Testis (tissue), 3 donors: ENCODE results near the gene KCNN3. TPM values are rescaled to one million over a fixed set of nuclear protein-coding genes. Genes with fewer than 3 reads are reported as not detected.

ENCODE experiments used
- DNase-seq: peaks from one replicate; pipeline ENCODE4 v3.0.0-alpha.2; 2019
- H3K27ac ChIP-seq, 2 donors: fragments of 200-600 bp; sonication (generic); one replicate each; pipeline ENCODE4 v1.5.1; 2019
- H3K27me3 ChIP-seq: fragments of 200-600 bp; sonication (generic); one replicate; pipeline ENCODE4 v1.5.1; 2019
- H3K36me3 ChIP-seq: fragments of 200-600 bp; sonication (generic); one replicate; pipeline ENCODE4 v1.5.1; 2017; ENCODE audit warnings: low read depth; ENCODE audit errors: missing control alignments
- H3K4me1 ChIP-seq: fragments of 200-600 bp; sonication (generic); one replicate; pipeline ENCODE4 v1.5.1; 2019
- H3K4me3 ChIP-seq, 2 donors: fragments of 200-600 bp; sonication (generic); one replicate each; pipeline ENCODE4 v1.5.1; 2017 to 2019
- H3K9me3 ChIP-seq: fragments of 200-600 bp; sonication (generic); one replicate; pipeline ENCODE4 v1.5.1; 2017
- CTCF ChIP-seq, 3 experiments: fragments of 450-650 bp in 2 of 3; fragments of 200-600 bp in 1 of 3; sonication (generic) in 1 of 3; IDR thresholded peaks; one replicate each; pipeline ENCODE4 v1.5.1; 2016 to 2019; ENCODE audit warnings: antibody characterized with exemption in 3 of 3, mild to moderate bottlenecking in 2 of 3, moderate library complexity in 1 of 3
- POLR2A ChIP-seq: fragments of 450-650 bp; IDR thresholded peaks from one replicate; pipeline ENCODE4 v1.6.1; 2017; ENCODE audit warnings: antibody characterized with exemption, mild to moderate bottlenecking, moderate library complexity
- WGBS, 2 donors: methylation state at CpG; one replicate each; pipeline ENCODE4 v1.1.5; 2018; 5-methylcytosine and 5-hydroxymethylcytosine counted together
- intact Hi-C: fragments of 100-400 bp; cut with DNase I; formaldehyde crosslinking; loops from one replicate; pipeline ENCODE4 v1.15.1; 2023; ENCODE audit warnings: low total_unique reads
- polyA plus RNA-seq: library from polyadenylated mRNA; stranded (reverse); fragments of 350-450 nt; fragmentation: Illumina TruSeq; extraction: RNeasy Lipid Tissue Mini Kit (QIAGEN cat#74804); gene quantifications from one replicate; pipeline ENCODE4 v1.2.3, GENCODE V29; 2014; ENCODE audit warnings: low read depth, low replicate concordance; ENCODE audit not compliant: insufficient read depth
- total RNA-seq, 2 donors: library from RNA; depleted of rRNA; stranded (reverse); fragments of >200 nt; gene quantifications; one replicate each; pipeline ENCODE4 v1.2.3, GENCODE V29; 2016

Gene KCNN3
- total and polyA plus RNA-seq, 3 donors from 2014 or later: 0.24 to 0.78 (median 0.56) TPM

GRCh38 chr1:154877370-154877974 lies 7.4 kb upstream of the KCNN3 start:
- no peaks in the 10 kb centered on the region for H3K27me3 ChIP-seq
- no peak for DNase-seq
- no peak overlapping the region for H3K27ac ChIP-seq
- 69 to 71% methylated on average over 14 to 17 of the region's 17 CpGs for WGBS, 2 donors
- H3K4me1 ChIP-seq: no peaks in the 10 kb centered on the region
- no peaks in the 10 kb centered on the region for H3K36me3 ChIP-seq
- no peaks in the 10 kb centered on the region for H3K9me3 ChIP-seq
- TF ChIP-seq POLR2A: no peak
- no peak overlapping the region for H3K4me3 ChIP-seq
- intact Hi-C loops: loop anchor here (10.0 kb wide), 1 partner anchor 313 kb away; the partner anchor contains the start of gene CHRNB2

- H3K27ac ChIP-seq: no peak overlapping the region
- H3K36me3 ChIP-seq: no peaks in the 10 kb centered on the region
- no peaks in the 10 kb centered on the region for H3K9me3 ChIP-seq
- intact Hi-C loops: loop anchor here (10.0 kb wide), 1 partner anchor 312 kb away; the partner anchor contains the start of gene CHRNB2
- DNase-seq: no peak
- TF ChIP-seq CTCF (IDR thresholded peaks at IDR 0.05) (no peak), POLR2A (no peak)
- H3K27me3 ChIP-seq: no peaks in the 10 kb centered on the region
- H3K4me3 ChIP-seq: no peak overlapping the region
- 73 to 80% methylated on average over 3 of the region's 3 CpGs for WGBS, 2 donors
- H3K4me1 ChIP-seq: no peaks in the 10 kb centered on the region
These were observed 6.8 kb upstream of the KCNN3 start for GRCh38 chr1:154876842-154877369.

GRCh38 chr1:154874465-154874864 lies 4.4 kb upstream of the KCNN3 start:
- no peak overlapping the region for H3K4me3 ChIP-seq
- 77 to 90% methylated on average over 5 of the region's 5 CpGs for WGBS, 2 donors
- H3K9me3 ChIP-seq: no peaks in the 10 kb centered on the region
- H3K36me3 ChIP-seq: no peaks in the 10 kb centered on the region
- TF ChIP-seq POLR2A: no peak
- H3K27me3 ChIP-seq: no peaks in the 10 kb centered on the region
- no peak overlapping the region for H3K27ac ChIP-seq
- DNase-seq: no peak
- intact Hi-C loops: loop anchor here (10.0 kb wide), 1 partner anchor 310 kb away; the partner anchor contains the start of gene CHRNB2
- H3K4me1 ChIP-seq: peaks cover 9% of the 10 kb centered on the region

- no peaks in the 10 kb centered on the region for H3K27me3 ChIP-seq
- no peak overlapping the region for H3K4me3 ChIP-seq
- no peaks in the 10 kb centered on the region for H3K36me3 ChIP-seq
- no peak overlapping the region for H3K27ac ChIP-seq
- WGBS, 2 donors: 93 to 94% methylated on average over 9 of the region's 9 CpGs
- TF ChIP-seq CTCF (IDR thresholded peaks at IDR 0.05) (no peak), POLR2A (no peak)
- intact Hi-C loops: loop anchor here (10.0 kb wide), 1 partner anchor 309 kb away; the partner anchor contains the start of gene CHRNB2
- peaks cover 9% of the 10 kb centered on the region for H3K4me1 ChIP-seq
- no peak for DNase-seq
- H3K9me3 ChIP-seq: no peaks in the 10 kb centered on the region
These were observed 3.4 kb upstream of the KCNN3 start for GRCh38 chr1:154873321-154873950.

- no peak for TF ChIP-seq CTCF (IDR thresholded peaks at IDR 0.05)
- no peak for TF ChIP-seq POLR2A
- no peak overlapping the region for H3K4me3 ChIP-seq
- H3K36me3 ChIP-seq: no peaks in the 10 kb centered on the region
- intact Hi-C loops: loop anchor here (10.0 kb wide), 1 partner anchor 307 kb away; the partner anchor contains the start of gene CHRNB2
- H3K27me3 ChIP-seq: no peaks in the 10 kb centered on the region
- no peak overlapping the region for H3K27ac ChIP-seq
- H3K4me1 ChIP-seq: peaks cover 11% of the 10 kb centered on the region
- WGBS, 2 donors: 18 to 20% methylated on average over 1 of the region's 1 CpG
- no peaks in the 10 kb centered on the region for H3K9me3 ChIP-seq
- no peak for DNase-seq
These were observed 1.3 kb upstream of the KCNN3 start for GRCh38 chr1:154871374-154871773.
